HG02943 (cell line): Measurements from ENCODE around the gene CAPN15.
A peak's percentile ranks its signal among the peaks of the same experiment; 100 is the strongest.

Source experiments
- ATAC-seq: cut with Tn5 transposase; IDR thresholded peaks from one replicate; pipeline ENCODE4 v1.9.1; 2021; ENCODE audit warnings: mild to moderate bottlenecking, low read depth, moderate library complexity; ENCODE audit not compliant: unreplicated experiment

CAPN15 gene

GRCh38 chr16:574021-574760 lies 46.7 kb downstream of the CAPN15 start:
- ATAC-seq = no peak

- no peak for ATAC-seq
Measured at GRCh38 chr16:575354-576196, 48.1 kb downstream of the CAPN15 start.

GRCh38 chr16:576197-576822 lies 48.8 kb downstream of the CAPN15 start:
- ATAC-seq = no peak

- ATAC-seq = no peak
Measured at GRCh38 chr16:576823-577201, 49.3 kb downstream of the CAPN15 start.

GRCh38 chr16:577796-578195 lies 50.3 kb downstream of the CAPN15 start:
- ATAC-seq = no peak

GRCh38 chr16:578232-578869 lies 50.8 kb downstream of the CAPN15 start:
- ATAC-seq = no peak

GRCh38 chr16:578870-579405 lies 51.4 kb downstream of the CAPN15 start:
- ATAC-seq = no peak

GRCh38 chr16:580141-580945 lies 52.8 kb downstream of the CAPN15 start:
- no peak for ATAC-seq

GRCh38 chr16:580946-581498 lies 53.5 kb downstream of the CAPN15 start:
- ATAC-seq = no peak

- no peak for ATAC-seq
Measured at GRCh38 chr16:582218-582613, 54.7 kb downstream of the CAPN15 start.

- ATAC-seq = no peak
Measured at GRCh38 chr16:582614-583331, 55.3 kb downstream of the CAPN15 start.

GRCh38 chr16:583470-583814 lies 55.9 kb downstream of the CAPN15 start:
- no peak for ATAC-seq

GRCh38 chr16:583815-584591 lies 56.5 kb downstream of the CAPN15 start:
- no peak for ATAC-seq

GRCh38 chr16:585351-585750 lies 57.8 kb downstream of the CAPN15 start:
- no peak for ATAC-seq

- ATAC-seq = no peak
Measured at GRCh38 chr16:586047-586644, 58.6 kb downstream of the CAPN15 start.

- no peak for ATAC-seq
Measured at GRCh38 chr16:586645-587590, 59.4 kb downstream of the CAPN15 start.

GRCh38 chr16:588639-588888 lies 61.1 kb downstream of the CAPN15 start:
- ATAC-seq = peak; percentile 8
